OCI-LY7 (cell line): ENCODE data around the gene OBI1.

ENCODE experiments used
- EZH2phosphoT487 ChIP-seq: fragments of 200-600 bp; sonication (generic); IDR thresholded peaks from 2 replicates; pipeline ENCODE4 v1.6.1; 2018; ENCODE audit warnings: low read depth, borderline replicate concordance, mild to moderate bottlenecking, mixed run types, antibody characterized with exemption, low read length, moderate library complexity, mixed read lengths
- TF ChIP-seq, protein P1 (sequence below): fragments of 200-600 bp; sonication (generic); conservative IDR thresholded peaks from 2 replicates; pipeline ENCODE4 v1.5.1; 2014; ENCODE audit warnings: mild to moderate bottlenecking, antibody characterized with exemption, low read length, moderate library complexity, mixed read lengths

DNA sequence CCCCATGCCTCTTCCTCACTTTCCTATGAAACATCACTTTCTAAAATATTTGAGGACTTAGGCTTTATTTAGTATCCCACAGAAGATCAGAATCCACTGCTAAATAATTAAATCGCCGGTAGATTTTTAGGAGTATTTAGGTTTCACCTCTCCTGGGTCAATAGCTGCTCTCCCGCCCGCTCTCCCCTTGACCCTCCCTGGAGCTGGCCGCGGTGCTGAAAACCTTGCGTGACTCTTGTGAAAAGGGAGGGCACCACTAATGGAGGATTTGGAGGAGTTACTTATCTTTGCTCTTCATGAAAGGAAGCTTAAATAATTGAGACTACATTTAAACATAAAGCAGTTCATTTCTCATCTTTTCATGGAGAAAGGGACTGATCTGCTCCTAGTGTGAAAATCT is 69.7 kb downstream of the OBI1 start:
- TF ChIP-seq, protein P1, sequence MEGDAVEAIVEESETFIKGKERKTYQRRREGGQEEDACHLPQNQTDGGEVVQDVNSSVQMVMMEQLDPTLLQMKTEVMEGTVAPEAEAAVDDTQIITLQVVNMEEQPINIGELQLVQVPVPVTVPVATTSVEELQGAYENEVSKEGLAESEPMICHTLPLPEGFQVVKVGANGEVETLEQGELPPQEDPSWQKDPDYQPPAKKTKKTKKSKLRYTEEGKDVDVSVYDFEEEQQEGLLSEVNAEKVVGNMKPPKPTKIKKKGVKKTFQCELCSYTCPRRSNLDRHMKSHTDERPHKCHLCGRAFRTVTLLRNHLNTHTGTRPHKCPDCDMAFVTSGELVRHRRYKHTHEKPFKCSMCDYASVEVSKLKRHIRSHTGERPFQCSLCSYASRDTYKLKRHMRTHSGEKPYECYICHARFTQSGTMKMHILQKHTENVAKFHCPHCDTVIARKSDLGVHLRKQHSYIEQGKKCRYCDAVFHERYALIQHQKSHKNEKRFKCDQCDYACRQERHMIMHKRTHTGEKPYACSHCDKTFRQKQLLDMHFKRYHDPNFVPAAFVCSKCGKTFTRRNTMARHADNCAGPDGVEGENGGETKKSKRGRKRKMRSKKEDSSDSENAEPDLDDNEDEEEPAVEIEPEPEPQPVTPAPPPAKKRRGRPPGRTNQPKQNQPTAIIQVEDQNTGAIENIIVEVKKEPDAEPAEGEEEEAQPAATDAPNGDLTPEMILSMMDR = no peak
- TF ChIP-seq EZH2phosphoT487 = no peak
